Retinal pigment epithelial cell (primary cell): ENCODE data around the gene CKMT2.

Source experiments
- DNase-seq: peaks from one replicate; pipeline ENCODE4 v3.0.0-alpha.2; 2010; ENCODE audit warnings: low read depth
- H3K4me3 ChIP-seq: 2 replicates; pipeline ENCODE4 v1.5.1; 2011; ENCODE audit warnings: mild to moderate bottlenecking, low read length, control low read depth, moderate library complexity
- TF ChIP-seq, protein P1 (sequence below): conservative IDR thresholded peaks from 2 replicates; pipeline ENCODE4 v1.5.1; 2011; ENCODE audit warnings: low read depth, low read length, control low read depth, inconsistent platforms

The CKMT2 gene

DNA sequence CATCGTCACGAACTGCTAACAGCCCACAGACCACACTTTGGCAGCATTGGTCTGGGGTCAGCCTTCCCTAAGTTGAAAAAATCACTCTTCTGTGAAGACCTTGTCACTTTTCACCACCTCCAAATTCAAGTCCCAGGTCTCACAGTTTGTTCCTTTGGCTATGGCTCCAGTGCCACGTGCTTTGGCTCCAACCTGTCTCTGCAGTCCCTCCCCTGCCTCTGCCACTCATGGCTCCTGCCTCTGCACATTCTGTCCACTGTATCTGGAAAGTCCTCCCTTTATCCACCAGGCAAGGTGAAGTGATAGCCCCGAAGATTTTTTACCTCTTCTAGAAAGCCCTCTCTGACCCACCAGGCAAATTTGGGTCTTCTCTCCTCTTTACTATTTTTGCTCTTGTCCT is 5.3 kb downstream of the CKMT2 start:
- no peak for DNase-seq
- H3K4me3 ChIP-seq, result no peak overlapping the region
- TF ChIP-seq, protein P1, sequence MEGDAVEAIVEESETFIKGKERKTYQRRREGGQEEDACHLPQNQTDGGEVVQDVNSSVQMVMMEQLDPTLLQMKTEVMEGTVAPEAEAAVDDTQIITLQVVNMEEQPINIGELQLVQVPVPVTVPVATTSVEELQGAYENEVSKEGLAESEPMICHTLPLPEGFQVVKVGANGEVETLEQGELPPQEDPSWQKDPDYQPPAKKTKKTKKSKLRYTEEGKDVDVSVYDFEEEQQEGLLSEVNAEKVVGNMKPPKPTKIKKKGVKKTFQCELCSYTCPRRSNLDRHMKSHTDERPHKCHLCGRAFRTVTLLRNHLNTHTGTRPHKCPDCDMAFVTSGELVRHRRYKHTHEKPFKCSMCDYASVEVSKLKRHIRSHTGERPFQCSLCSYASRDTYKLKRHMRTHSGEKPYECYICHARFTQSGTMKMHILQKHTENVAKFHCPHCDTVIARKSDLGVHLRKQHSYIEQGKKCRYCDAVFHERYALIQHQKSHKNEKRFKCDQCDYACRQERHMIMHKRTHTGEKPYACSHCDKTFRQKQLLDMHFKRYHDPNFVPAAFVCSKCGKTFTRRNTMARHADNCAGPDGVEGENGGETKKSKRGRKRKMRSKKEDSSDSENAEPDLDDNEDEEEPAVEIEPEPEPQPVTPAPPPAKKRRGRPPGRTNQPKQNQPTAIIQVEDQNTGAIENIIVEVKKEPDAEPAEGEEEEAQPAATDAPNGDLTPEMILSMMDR, result no peak

DNA sequence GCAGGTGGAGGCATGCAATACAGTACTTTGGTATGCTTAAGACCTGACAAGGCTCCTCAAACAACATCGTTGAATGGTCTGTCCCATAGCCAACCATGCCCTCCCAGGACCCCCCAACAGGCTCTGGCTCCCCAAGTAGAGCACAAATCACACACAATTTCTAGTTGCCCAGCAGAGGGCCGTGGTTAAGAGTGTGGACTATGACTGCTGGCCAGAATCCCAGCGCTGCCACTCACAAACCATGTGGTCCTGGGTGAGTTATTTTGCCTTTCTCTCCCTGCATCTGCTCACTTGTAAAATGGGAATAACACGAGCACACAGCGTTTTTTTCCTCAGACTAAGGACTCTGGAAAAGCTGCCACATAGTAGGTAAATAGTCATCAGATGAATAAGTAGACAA is 6.5 kb downstream of the CKMT2 start:
- TF ChIP-seq, protein P1, result peak; percentile 13
- no peak for DNase-seq
- H3K4me3 ChIP-seq, result no peak overlapping the region

DNA sequence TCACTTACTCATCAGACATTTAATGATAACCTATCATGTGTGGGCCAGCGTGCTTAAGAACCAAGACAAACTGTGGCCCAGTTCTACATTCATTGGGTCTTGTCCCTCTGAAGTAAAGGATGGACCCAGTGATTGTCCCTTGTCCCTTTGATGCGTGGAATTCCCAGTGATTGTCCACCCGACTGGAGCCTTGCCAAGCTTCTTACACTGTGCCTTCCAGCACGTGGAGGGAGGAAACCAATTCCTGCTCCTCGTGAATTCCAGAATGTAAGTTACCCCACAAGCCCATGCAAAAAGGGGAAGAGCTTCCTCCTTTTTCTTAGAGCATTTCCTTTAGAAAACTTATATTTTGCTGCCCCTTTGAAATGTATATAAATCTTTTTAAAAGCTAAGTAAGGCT is 7.9 kb downstream of the CKMT2 start:
- DNase-seq, result no peak
- no peak overlapping the region for H3K4me3 ChIP-seq
- TF ChIP-seq, protein P1, result no peak

DNA sequence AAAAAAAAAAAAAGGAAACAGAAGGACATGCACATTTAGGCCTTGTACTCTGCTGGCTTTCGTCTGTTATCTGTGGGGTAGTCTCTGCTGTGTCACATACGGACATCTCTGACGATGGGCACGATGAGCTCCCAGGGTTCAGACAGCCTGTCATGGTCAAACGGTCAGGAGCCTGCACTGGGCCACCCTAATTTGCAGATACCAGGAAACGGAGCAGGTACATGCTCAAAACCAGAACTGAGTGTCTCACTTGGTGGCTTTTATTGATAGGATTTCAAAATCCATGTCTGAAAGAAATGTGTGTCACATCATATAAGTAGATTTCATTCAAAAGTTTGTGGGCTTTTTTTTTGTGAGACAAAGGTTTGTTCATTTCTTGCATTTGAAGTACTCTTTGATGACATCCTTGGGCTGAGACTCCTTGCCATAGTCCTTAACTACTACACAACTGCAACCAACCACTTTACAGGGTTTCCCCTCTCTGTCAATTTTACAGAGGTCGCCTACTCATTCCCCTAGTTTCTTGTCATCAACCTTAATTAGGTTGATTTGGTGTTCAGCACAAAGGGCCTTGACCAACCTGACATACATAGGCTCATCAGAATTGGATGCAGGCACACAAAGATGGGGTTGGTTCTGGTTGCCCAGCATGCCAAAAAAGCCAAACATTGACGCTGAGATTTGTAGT is 9.0 kb downstream of the CKMT2 start:
- DNase-seq, result no peak
- TF ChIP-seq, protein P1, result no peak
- H3K4me3 ChIP-seq, result no peak overlapping the region

DNA sequence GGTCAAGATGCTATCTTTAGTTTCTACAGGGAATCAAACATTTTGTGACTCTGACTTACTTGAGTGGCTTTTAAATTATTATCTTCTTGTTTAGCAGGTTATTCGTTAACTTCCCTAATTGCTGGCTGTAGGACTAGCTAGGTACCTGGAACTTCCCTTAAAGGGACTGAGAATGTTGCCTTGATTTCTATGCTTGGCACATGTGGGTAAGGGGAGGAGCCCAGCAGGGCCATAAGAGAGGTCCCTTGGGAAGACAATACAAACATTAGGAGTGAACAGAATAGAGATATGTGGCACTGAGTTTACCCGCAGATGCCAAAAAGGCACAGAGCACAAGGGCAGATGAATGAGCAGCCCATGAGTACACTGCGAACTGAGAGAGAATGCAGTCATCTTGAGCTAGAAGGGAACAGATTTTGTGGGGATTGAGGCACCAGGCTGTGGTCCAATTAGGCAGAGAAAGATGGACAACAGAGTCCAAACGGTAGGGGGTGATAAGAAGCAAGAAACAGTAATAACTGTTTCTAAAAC is 9.8 kb downstream of the CKMT2 start:
- DNase-seq, result no peak
- TF ChIP-seq, protein P1, result no peak
- no peak overlapping the region for H3K4me3 ChIP-seq

DNA sequence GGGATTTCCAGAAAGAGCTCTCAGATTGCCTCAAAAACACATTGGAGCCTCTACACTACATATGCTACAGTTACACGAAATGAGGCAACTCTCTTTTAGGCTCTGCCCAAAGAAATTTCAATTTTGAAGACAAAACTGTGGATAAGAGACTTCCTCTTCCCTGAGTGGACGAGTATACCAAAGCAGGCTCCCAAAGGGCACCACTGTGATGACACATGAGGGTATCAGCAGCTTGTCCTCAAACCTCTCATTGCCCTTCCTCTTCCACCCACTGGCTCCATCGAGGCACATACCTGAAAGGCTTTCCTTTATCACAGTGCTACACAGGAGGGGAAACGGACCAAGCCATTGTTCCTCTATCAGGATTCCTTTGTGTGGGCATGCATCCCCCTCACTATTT is 11.3 kb downstream of the CKMT2 start:
- TF ChIP-seq, protein P1, result no peak
- H3K4me3 ChIP-seq, result no peak overlapping the region
- DNase-seq, result no peak

DNA sequence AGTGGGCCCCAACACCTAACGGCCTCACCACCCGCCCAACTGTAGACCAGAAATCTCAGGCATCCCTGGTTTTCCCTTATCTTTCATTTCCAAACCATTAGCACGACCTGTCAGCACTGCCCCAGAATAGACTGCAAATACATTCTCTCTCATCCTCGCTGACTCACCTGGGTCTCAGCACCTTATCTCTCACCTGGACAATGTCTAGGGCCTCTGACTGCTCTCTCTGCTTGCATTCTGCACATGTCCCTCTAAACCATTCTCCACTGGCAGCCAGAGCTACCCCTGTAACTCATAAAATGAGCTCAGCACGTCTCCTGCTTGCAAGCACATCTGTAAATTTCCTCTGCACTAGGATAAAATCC is 12.7 kb downstream of the CKMT2 start:
- TF ChIP-seq, protein P1, result no peak

More for the DNA sequence above, 12.7 kb downstream of the CKMT2 start:
- no peak for DNase-seq
- no peak overlapping the region for H3K4me3 ChIP-seq
